ENCODE measurements around the gene OR2B2. TPM values are rescaled to one million over a fixed set of nuclear protein-coding genes. Genes with fewer than 3 reads are reported as not detected.

Gene OR2B2
- total RNA-seq, 2 donors from 2014 or later, result not detected

GRCh38 chr6:27890445-27891319 lies 21.5 kb downstream of the OR2B2 start:
- Mint-ChIP-seq H3K27ac (no peak overlapping the region), H3K27me3 (ENCODE audit: low read depth) (no peaks in the 10 kb centered on the region), H3K4me3 (peak overlapping the region in 1 of 2 donors; percentile 75), H3K4me1 (ENCODE audit: low read depth) (peaks cover 39% of the 10 kb centered on the region), H3K36me3 (ENCODE audit: insufficient read depth in 2 of 2) (peaks cover 3% of the 10 kb centered on the region in 2 donors), H3K9me3 (no peaks in the 10 kb centered on the region)
- DNase-seq (peak; percentile 87 to 90), ATAC-seq (replicated peaks in 1 of 2) (peak; percentile 44 to 48)

- peak overlapping the region in 1 of 2 donors; percentile 75 for H3K4me3 Mint-ChIP-seq
These were observed 22.4 kb downstream of the OR2B2 start for GRCh38 chr6:27889628-27890444.

GRCh38 chr6:27889275-27889627 lies 22.9 kb downstream of the OR2B2 start:
- ATAC-seq (replicated peaks in 1 of 2) (no peak), DNase-seq (no peak)
- Mint-ChIP-seq H3K27me3 (ENCODE audit: low read depth) (no peaks in the 10 kb centered on the region), H3K4me3 (peak overlapping the region in 1 of 2 donors; percentile 75), H3K4me1 (ENCODE audit: low read depth) (peaks cover 39% of the 10 kb centered on the region), H3K9me3 (no peaks in the 10 kb centered on the region), H3K27ac (no peak overlapping the region), H3K36me3 (ENCODE audit: insufficient read depth in 2 of 2) (peaks cover 3% of the 10 kb centered on the region in 2 donors)

More at GRCh38 chr6:27889628-27890444, 22.4 kb downstream of the OR2B2 start:
- DNase-seq (peak in 1 of 2 donors; percentile 27), ATAC-seq (replicated peaks in 1 of 2) (no peak)
- Mint-ChIP-seq H3K27me3 (ENCODE audit: low read depth) (no peaks in the 10 kb centered on the region), H3K36me3 (ENCODE audit: insufficient read depth in 2 of 2) (peaks cover 3% of the 10 kb centered on the region in 2 donors), H3K4me1 (ENCODE audit: low read depth) (peaks cover 39% of the 10 kb centered on the region), H3K9me3 (no peaks in the 10 kb centered on the region), H3K27ac (no peak overlapping the region)

GRCh38 chr6:27888566-27888965 lies 23.6 kb downstream of the OR2B2 start:
- no peak for ATAC-seq (replicated peaks in 1 of 2)
- no peak overlapping the region for H3K27ac Mint-ChIP-seq
- H3K9me3 Mint-ChIP-seq, result no peaks in the 10 kb centered on the region

GRCh38 chr6:27886073-27886472 lies 26.1 kb downstream of the OR2B2 start:
- Mint-ChIP-seq H3K9me3 (no peaks in the 10 kb centered on the region), H3K27me3 (ENCODE audit: low read depth) (no peaks in the 10 kb centered on the region), H3K4me1 (ENCODE audit: low read depth) (peaks cover 14% of the 10 kb centered on the region), H3K36me3 (ENCODE audit: insufficient read depth in 2 of 2) (no peaks in the 10 kb centered on the region), H3K27ac (peak overlapping the region; percentile 42), H3K4me3 (no peak overlapping the region)
- ATAC-seq (replicated peaks in 1 of 2), result no peak
- DNase-seq, result no peak

More at GRCh38 chr6:27888566-27888965, 23.6 kb downstream of the OR2B2 start:
- Mint-ChIP-seq H3K27me3 (ENCODE audit: low read depth) (no peaks in the 10 kb centered on the region), H3K4me3 (peak overlapping the region in 1 of 2 donors; percentile 16), H3K4me1 (ENCODE audit: low read depth) (peaks cover 39% of the 10 kb centered on the region), H3K36me3 (ENCODE audit: insufficient read depth in 2 of 2) (peaks cover 3% of the 10 kb centered on the region in 2 donors)
- DNase-seq, result no peak

GRCh38 chr6:27883136-27883535 lies 29.1 kb downstream of the OR2B2 start:
- DNase-seq (no peak), ATAC-seq (replicated peaks in 1 of 2) (no peak)
- Mint-ChIP-seq H3K27ac (no peak overlapping the region), H3K27me3 (ENCODE audit: low read depth) (no peaks in the 10 kb centered on the region), H3K4me3 (no peak overlapping the region), H3K36me3 (ENCODE audit: insufficient read depth in 2 of 2) (no peaks in the 10 kb centered on the region), H3K9me3 (no peaks in the 10 kb centered on the region), H3K4me1 (ENCODE audit: low read depth) (no peaks in the 10 kb centered on the region)

- Mint-ChIP-seq H3K27me3 (ENCODE audit: low read depth) (no peaks in the 10 kb centered on the region), H3K4me1 (ENCODE audit: low read depth) (no peaks in the 10 kb centered on the region), H3K4me3 (no peak overlapping the region), H3K36me3 (ENCODE audit: insufficient read depth in 2 of 2) (no peaks in the 10 kb centered on the region), H3K27ac (no peak overlapping the region), H3K9me3 (no peaks in the 10 kb centered on the region)
- ATAC-seq (replicated peaks in 1 of 2) (no peak), DNase-seq (no peak)
These were observed 29.6 kb downstream of the OR2B2 start for GRCh38 chr6:27882624-27883023.

- DNase-seq, result no peak
- Mint-ChIP-seq H3K4me1 (ENCODE audit: low read depth) (no peaks in the 10 kb centered on the region), H3K4me3 (no peak overlapping the region), H3K9me3 (no peaks in the 10 kb centered on the region), H3K27me3 (ENCODE audit: low read depth) (no peaks in the 10 kb centered on the region), H3K36me3 (ENCODE audit: insufficient read depth in 2 of 2) (no peaks in the 10 kb centered on the region), H3K27ac (no peak overlapping the region)
- ATAC-seq (replicated peaks in 1 of 2), result no peak
These were observed 32.4 kb downstream of the OR2B2 start for GRCh38 chr6:27879837-27880236.

- H3K4me3 Mint-ChIP-seq, result peak overlapping the region; percentile 91 to 97
- ATAC-seq (replicated peaks in 1 of 2) (no peak), DNase-seq (no peak)
- H3K27me3 Mint-ChIP-seq (ENCODE audit: low read depth), result no peaks in the 10 kb centered on the region
- peaks cover 42% of the 10 kb centered on the region for H3K4me1 Mint-ChIP-seq (ENCODE audit: low read depth)
- H3K27ac Mint-ChIP-seq, result peak overlapping the region; percentile 100
- no peaks in the 10 kb centered on the region for H3K36me3 Mint-ChIP-seq (ENCODE audit: insufficient read depth in 2 of 2)
- H3K9me3 Mint-ChIP-seq, result no peaks in the 10 kb centered on the region
These were observed 38.2 kb downstream of the OR2B2 start for GRCh38 chr6:27874016-27874415.

- DNase-seq (peak; percentile 84 to 85), ATAC-seq (replicated peaks in 1 of 2) (peak; percentile 66 to 69)
- Mint-ChIP-seq H3K27me3 (ENCODE audit: low read depth) (no peaks in the 10 kb centered on the region), H3K9me3 (no peaks in the 10 kb centered on the region), H3K4me3 (peak overlapping the region; percentile 91 to 97), H3K4me1 (ENCODE audit: low read depth) (peaks cover 49% of the 10 kb centered on the region), H3K27ac (peak overlapping the region; percentile 100), H3K36me3 (ENCODE audit: insufficient read depth in 2 of 2) (no peaks in the 10 kb centered on the region)
These were observed 38.9 kb downstream of the OR2B2 start for GRCh38 chr6:27873021-27873940.

- peak overlapping the region; percentile 91 to 97 for H3K4me3 Mint-ChIP-seq
- DNase-seq (peak; percentile 57 to 62), ATAC-seq (replicated peaks in 1 of 2) (peak; percentile 62 to 69)
- no peaks in the 10 kb centered on the region for H3K9me3 Mint-ChIP-seq
- peak overlapping the region; percentile 100 for H3K27ac Mint-ChIP-seq
- H3K27me3 Mint-ChIP-seq (ENCODE audit: low read depth), result no peaks in the 10 kb centered on the region
- peaks cover 56% of the 10 kb centered on the region for H3K4me1 Mint-ChIP-seq (ENCODE audit: low read depth)
- H3K36me3 Mint-ChIP-seq (ENCODE audit: insufficient read depth in 2 of 2), result no peaks in the 10 kb centered on the region
These were observed 39.6 kb downstream of the OR2B2 start for GRCh38 chr6:27872642-27873020.

GRCh38 chr6:27871924-27872638 lies 40.1 kb downstream of the OR2B2 start:
- no peaks in the 10 kb centered on the region for H3K36me3 Mint-ChIP-seq (ENCODE audit: insufficient read depth in 2 of 2)
- H3K4me1 Mint-ChIP-seq (ENCODE audit: low read depth), result peaks cover 61% of the 10 kb centered on the region
- H3K4me3 Mint-ChIP-seq, result peak overlapping the region; percentile 91 to 97
- ATAC-seq (replicated peaks in 1 of 2), result peak; percentile 47 to 58
- peak overlapping the region; percentile 100 for H3K27ac Mint-ChIP-seq
- no peaks in the 10 kb centered on the region for H3K27me3 Mint-ChIP-seq (ENCODE audit: low read depth)
- H3K9me3 Mint-ChIP-seq, result no peaks in the 10 kb centered on the region
- DNase-seq, result peak; percentile 81 to 85
